Upper lobe of right lung (tissue), 1 donor: ENCODE results near the gene PDE6B. TPM values are rescaled to one million over a fixed set of nuclear protein-coding genes. Genes with fewer than 3 reads are reported as not detected.

Experiments
- ATAC-seq: fragments of 200-7000 bp; cut with Tn5 transposase; one replicate; pipeline ENCODE4 v1.9.1; 2020; ENCODE audit warnings: mild to moderate bottlenecking, moderate library complexity
- DNase-seq: peaks from one replicate; pipeline ENCODE4 v3.0.0-alpha.2; 2020
- H3K27ac ChIP-seq: fragments of 200-600 bp; one replicate; pipeline ENCODE4 v1.8.0; 2022
- H3K27me3 ChIP-seq: fragments of 200-600 bp; one replicate; pipeline ENCODE4 v1.8.0; 2022; ENCODE audit warnings: mild to moderate bottlenecking
- H3K36me3 ChIP-seq: fragments of 200-600 bp; one replicate; pipeline ENCODE4 v1.8.0; 2022
- H3K4me1 ChIP-seq: fragments of 200-600 bp; one replicate; pipeline ENCODE4 v1.8.0; 2022
- H3K4me3 ChIP-seq: fragments of 200-600 bp; one replicate; pipeline ENCODE4 v1.8.0; 2022; ENCODE audit warnings: mild to moderate bottlenecking
- H3K9me3 ChIP-seq: fragments of 200-600 bp; one replicate; pipeline ENCODE4 v1.8.0; 2022
- CTCF ChIP-seq: fragments of 200-600 bp; IDR thresholded peaks from one replicate; pipeline ENCODE4 v1.8.0; 2022; ENCODE audit warnings: antibody characterized with exemption
- intact Hi-C: fragments of 100-400 bp; cut with DNase I; formaldehyde crosslinking; loops from one replicate; pipeline ENCODE4 v1.11.0; 2022
- total RNA-seq: library from RNA; stranded (reverse); fragmentation: NEBNext Ultra II Directional; extraction: Animal tissue kit (Norgen Biotek cat#: 25700); gene quantifications from one replicate; pipeline ENCODE4 v1.2.1, GENCODE V29; 2021
- donor health status: DM: no; HTN: yes; CAD: no; lungs with severe emphysema.

The PDE6B gene
- total RNA-seq, 1 donor from 2014 or later, result 9.1 TPM

- no peaks in the 10 kb centered on the region for H3K27me3 ChIP-seq
- no peak for TF ChIP-seq CTCF
- H3K27ac ChIP-seq, result no peak overlapping the region
- intact Hi-C loops, result no loop called here
- no peak for DNase-seq
- H3K4me1 ChIP-seq, result peaks cover 27% of the 10 kb centered on the region
- no peak overlapping the region for H3K4me3 ChIP-seq
- H3K36me3 ChIP-seq, result no peaks in the 10 kb centered on the region
- ATAC-seq, result no peak
- no peaks in the 10 kb centered on the region for H3K9me3 ChIP-seq
Measured at GRCh38 chr4:682490-683172, 57.3 kb downstream of the PDE6B start.

- H3K36me3 ChIP-seq, result no peaks in the 10 kb centered on the region
- no peak for TF ChIP-seq CTCF
- H3K27me3 ChIP-seq, result no peaks in the 10 kb centered on the region
- H3K4me3 ChIP-seq, result no peak overlapping the region
- DNase-seq (peak; percentile 67), ATAC-seq (no peak)
- H3K9me3 ChIP-seq, result no peaks in the 10 kb centered on the region
- H3K4me1 ChIP-seq, result peaks cover 34% of the 10 kb centered on the region
- no peak overlapping the region for H3K27ac ChIP-seq
- intact Hi-C loops, result no loop called here
Measured at GRCh38 chr4:683247-683897, 58.0 kb downstream of the PDE6B start.

GRCh38 chr4:683982-684622 is 58.7 kb downstream of the PDE6B start:
- Histone ChIP-seq H3K9me3 (no peaks in the 10 kb centered on the region), H3K4me1 (peaks cover 38% of the 10 kb centered on the region), H3K4me3 (no peak overlapping the region), H3K27me3 (no peaks in the 10 kb centered on the region), H3K27ac (no peak overlapping the region), H3K36me3 (no peaks in the 10 kb centered on the region)
- TF ChIP-seq CTCF, result peak; percentile 63
- intact Hi-C loops, result no loop called here
- ATAC-seq, result peak; percentile 2
- DNase-seq, result peak; percentile 79

- no peak overlapping the region for H3K27ac ChIP-seq
- ATAC-seq, result no peak
- intact Hi-C loops, result no loop called here
- no peaks in the 10 kb centered on the region for H3K9me3 ChIP-seq
- no peak overlapping the region for H3K4me3 ChIP-seq
- no peaks in the 10 kb centered on the region for H3K27me3 ChIP-seq
- peaks cover 44% of the 10 kb centered on the region for H3K4me1 ChIP-seq
- no peaks in the 10 kb centered on the region for H3K36me3 ChIP-seq
- TF ChIP-seq CTCF, result no peak
- no peak for DNase-seq
Measured at GRCh38 chr4:684623-685327, 59.4 kb downstream of the PDE6B start.

- intact Hi-C loops, result no loop called here
- H3K4me3 ChIP-seq, result no peak overlapping the region
- no peaks in the 10 kb centered on the region for H3K27me3 ChIP-seq
- DNase-seq, result no peak
- H3K27ac ChIP-seq, result no peak overlapping the region
- no peaks in the 10 kb centered on the region for H3K9me3 ChIP-seq
- no peak for ATAC-seq
- H3K4me1 ChIP-seq, result peaks cover 40% of the 10 kb centered on the region
- H3K36me3 ChIP-seq, result no peaks in the 10 kb centered on the region
- TF ChIP-seq CTCF, result no peak
Measured at GRCh38 chr4:685679-686412, 60.5 kb downstream of the PDE6B start.
